Cardiac muscle cell (in vitro differentiated cells and primary cell): ENCODE results near the gene F3. TPM values are rescaled to one million over a fixed set of nuclear protein-coding genes. Genes with fewer than 3 reads are reported as not detected.
A peak's percentile ranks its signal among the peaks of the same experiment; 100 is the strongest.
"Not testable (repeated sequence)": the region's sequence is repeated elsewhere in the genome, so short reads cannot be mapped to it uniquely, and the experiment has no call there.

Experiments used
- DNase-seq, 2 donors: peaks; one replicate each; pipeline versions ENCODE4 v3.0.0 to v3.0.0-alpha.2; 2010 to 2017; ENCODE audit warnings: low read depth in 1 of 2, low spot score in 1 of 2
- H3K27ac ChIP-seq: fragments of 200-600 bp; sonication (generic); 2 replicates; pipeline ENCODE4 v1.5.1; 2016
- H3K27me3 ChIP-seq: fragments of 200-600 bp; sonication (generic); 2 replicates; pipeline ENCODE4 v1.6.0; 2016; ENCODE audit warnings: control low read depth
- H3K36me3 ChIP-seq: fragments of 200-600 bp; sonication (generic); 2 replicates; pipeline ENCODE4 v1.5.1; 2016; ENCODE audit warnings: control low read depth
- H3K4me1 ChIP-seq: fragments of 200-600 bp; sonication (generic); 2 replicates; pipeline ENCODE4 v1.8.1; 2017; ENCODE audit warnings: low read depth, mild to moderate bottlenecking, mixed run types
- H3K4me3 ChIP-seq: fragments of 200-600 bp; sonication (generic); 2 replicates; pipeline ENCODE4 v1.5.1; 2016; ENCODE audit warnings: mild to moderate bottlenecking
- H3K9me3 ChIP-seq: fragments of 200-600 bp; sonication (generic); 2 replicates; pipeline ENCODE4 v1.5.1; 2017; ENCODE audit warnings: low read depth, mild to moderate bottlenecking, control low read depth
- polyA plus RNA-seq: library from polyadenylated mRNA; unstranded; fragments of >200 nt; fragmentation: Nextera tagmentation; extraction: Ambion mirVana; gene quantifications from 2 replicates; pipeline ENCODE4 v1.2.1, GENCODE V29; 2016
- total RNA-seq: library from RNA; depleted of rRNA; stranded (reverse); fragments of >200 nt; gene quantifications from 2 replicates; pipeline ENCODE4 v1.2.3, GENCODE V29; 2016
- TF ChIP-seq, protein P1 (sequence below): IDR thresholded peaks from 2 replicates; pipeline ENCODE4 v1.5.1; 2012; ENCODE audit warnings: low read depth, mild to moderate bottlenecking, low read length

Gene F3
- total and polyA plus RNA-seq, 2 experiments from 2014 or later = 0.81 to 1.6 TPM

DNA sequence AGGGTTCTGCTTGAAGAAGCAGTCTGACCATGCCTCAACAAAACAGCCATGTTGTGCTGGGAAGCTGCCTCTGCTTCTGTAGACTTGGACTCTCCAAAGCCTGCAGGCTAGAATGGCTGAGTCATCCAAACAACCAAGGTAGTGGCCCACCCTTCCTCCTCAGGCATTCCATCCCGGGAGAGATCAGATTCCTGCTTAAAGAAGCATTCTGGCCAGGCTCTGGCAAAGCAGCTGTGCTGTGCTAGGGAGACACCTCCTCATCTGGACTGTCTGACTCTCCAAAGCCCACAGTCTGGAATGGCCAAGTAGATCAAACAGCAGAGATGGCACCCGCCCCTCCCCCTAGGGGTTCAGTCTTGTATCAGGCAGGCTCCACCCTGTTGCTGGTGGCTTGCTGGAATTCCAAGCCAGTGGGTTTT, 38.3 kb upstream of the F3 start:
- Histone ChIP-seq H3K27ac (no peak overlapping the region), H3K4me1 (no peaks in the 10 kb centered on the region), H3K36me3 (no peaks in the 10 kb centered on the region), H3K27me3 (no peaks in the 10 kb centered on the region), H3K9me3 (no peaks in the 10 kb centered on the region), H3K4me3 (no peak overlapping the region)
- TF ChIP-seq, protein P1, sequence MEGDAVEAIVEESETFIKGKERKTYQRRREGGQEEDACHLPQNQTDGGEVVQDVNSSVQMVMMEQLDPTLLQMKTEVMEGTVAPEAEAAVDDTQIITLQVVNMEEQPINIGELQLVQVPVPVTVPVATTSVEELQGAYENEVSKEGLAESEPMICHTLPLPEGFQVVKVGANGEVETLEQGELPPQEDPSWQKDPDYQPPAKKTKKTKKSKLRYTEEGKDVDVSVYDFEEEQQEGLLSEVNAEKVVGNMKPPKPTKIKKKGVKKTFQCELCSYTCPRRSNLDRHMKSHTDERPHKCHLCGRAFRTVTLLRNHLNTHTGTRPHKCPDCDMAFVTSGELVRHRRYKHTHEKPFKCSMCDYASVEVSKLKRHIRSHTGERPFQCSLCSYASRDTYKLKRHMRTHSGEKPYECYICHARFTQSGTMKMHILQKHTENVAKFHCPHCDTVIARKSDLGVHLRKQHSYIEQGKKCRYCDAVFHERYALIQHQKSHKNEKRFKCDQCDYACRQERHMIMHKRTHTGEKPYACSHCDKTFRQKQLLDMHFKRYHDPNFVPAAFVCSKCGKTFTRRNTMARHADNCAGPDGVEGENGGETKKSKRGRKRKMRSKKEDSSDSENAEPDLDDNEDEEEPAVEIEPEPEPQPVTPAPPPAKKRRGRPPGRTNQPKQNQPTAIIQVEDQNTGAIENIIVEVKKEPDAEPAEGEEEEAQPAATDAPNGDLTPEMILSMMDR = no peak
- peak in 1 of 2 donors; percentile 87 for DNase-seq

DNA sequence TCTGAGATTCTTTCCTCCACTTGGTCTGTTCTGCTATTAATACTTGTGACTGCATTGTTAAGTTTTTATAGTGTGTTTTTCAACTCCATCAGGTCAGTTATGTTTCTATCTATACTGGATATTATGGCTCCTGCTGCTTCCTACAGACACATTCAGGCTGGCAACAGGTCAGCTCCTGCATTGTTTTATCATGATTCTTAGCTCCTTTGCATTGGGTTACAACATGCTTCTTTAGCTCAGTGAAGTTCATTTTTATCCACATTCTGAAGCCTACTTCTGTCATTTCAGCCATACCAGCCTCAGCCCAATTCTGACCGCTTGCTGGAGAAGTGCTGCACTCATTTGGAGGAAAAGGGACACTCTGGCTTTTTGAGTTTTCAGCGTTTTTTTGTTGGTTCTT, 37.3 kb upstream of the F3 start:
- Histone ChIP-seq H3K4me3 (no peak overlapping the region), H3K27me3 (no peaks in the 10 kb centered on the region), H3K27ac (no peak overlapping the region), H3K9me3 (no peaks in the 10 kb centered on the region), H3K4me1 (no peaks in the 10 kb centered on the region), H3K36me3 (no peaks in the 10 kb centered on the region)
- TF ChIP-seq, protein P1 = no peak
- DNase-seq = peak in 1 of 2 donors; percentile 36

DNA sequence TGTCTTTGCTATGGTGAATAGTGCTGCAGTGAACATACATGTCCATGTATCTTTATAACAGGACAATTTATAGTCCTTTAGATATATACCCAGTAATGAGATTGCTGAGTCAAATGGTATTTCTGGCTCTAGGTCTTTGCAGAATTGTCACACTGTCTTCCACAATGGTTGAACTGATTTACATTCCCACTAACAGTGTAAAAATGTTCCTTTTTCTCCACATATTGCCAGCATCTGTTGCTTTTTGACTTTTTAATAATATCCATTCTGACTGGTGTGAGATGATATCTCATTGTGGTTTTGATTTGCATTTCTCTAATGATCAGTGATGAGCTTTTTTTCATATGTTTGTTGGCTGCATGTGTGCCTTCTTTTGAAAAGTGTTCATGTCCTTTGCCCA, 32.4 kb upstream of the F3 start:
- H3K27me3 ChIP-seq, H3K27ac ChIP-seq, H3K36me3 ChIP-seq, H3K4me1 ChIP-seq, DNase-seq, H3K9me3 ChIP-seq, H3K4me3 ChIP-seq: not testable (repeated sequence)

DNA sequence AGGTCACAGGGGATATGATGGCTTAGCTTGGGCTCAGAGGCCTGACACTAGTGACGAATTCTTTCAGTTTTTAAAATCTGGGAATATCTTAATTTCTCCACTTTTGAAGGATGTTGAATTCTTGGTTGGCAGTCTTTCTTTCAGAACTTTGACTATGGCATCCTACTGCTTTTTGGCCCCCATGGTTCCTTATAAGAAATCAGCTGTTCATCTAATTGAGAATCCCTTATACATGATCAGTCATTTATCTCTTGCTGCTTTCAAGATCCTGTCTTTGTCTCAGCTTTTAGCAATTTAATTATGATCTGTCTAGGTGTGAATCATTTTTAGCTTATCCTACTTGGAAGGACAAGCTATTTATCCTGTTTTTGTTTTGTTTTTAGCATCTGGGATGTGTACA, 31.2 kb upstream of the F3 start:
- DNase-seq = no peak
- H3K27me3 ChIP-seq = no peaks in the 10 kb centered on the region
- H3K27ac ChIP-seq = no peak overlapping the region
- no peaks in the 10 kb centered on the region for H3K9me3 ChIP-seq
- TF ChIP-seq, protein P1 = no peak
- H3K4me3 ChIP-seq = no peak overlapping the region
- no peaks in the 10 kb centered on the region for H3K4me1 ChIP-seq
- H3K36me3 ChIP-seq = no peaks in the 10 kb centered on the region

DNA sequence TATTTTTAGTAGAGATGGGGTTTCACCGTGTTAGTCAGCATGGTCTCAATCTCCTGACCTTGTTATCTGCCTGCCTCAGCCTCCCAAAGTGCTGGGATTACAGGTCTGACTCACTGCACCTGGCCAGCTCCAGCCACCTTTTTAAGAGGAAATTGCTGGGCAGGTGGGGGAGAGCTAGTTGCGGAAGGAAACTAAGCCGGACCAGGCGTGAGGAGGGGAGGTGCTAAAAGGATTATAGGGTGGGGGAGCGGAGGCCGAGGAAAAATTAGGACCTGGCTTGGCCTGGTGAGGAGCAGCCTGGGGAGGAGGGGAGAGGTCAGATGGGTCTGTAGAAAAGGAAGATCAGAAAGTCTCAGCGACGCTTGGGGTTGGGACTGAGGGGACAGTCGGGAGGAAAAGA, 29.4 kb upstream of the F3 start:
- not testable (repeated sequence) for H3K9me3 ChIP-seq, H3K4me3 ChIP-seq, H3K27ac ChIP-seq

DNA sequence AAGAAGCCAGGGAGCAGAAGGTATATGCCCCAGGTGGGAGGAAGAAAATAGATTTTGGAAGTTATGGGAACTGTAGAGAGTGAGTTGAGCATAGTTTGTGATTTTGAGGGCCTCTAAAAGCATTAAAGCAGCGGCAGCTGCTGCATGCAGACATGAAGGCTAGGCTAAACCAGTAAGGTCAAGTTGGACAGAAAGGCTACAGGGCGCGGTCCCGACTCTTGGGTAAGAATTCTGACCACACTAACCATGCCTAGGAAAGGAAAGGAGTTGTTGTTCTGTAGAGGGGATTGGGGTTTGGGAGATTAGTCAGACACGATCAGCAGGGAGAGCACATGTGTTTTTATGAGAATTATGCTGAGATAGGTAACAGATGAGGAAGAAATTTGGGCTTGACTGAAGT, 27.2 kb upstream of the F3 start:
- H3K36me3 ChIP-seq, H3K9me3 ChIP-seq, DNase-seq, H3K4me1 ChIP-seq, H3K27me3 ChIP-seq, H3K27ac ChIP-seq, H3K4me3 ChIP-seq: not testable (repeated sequence)

More for the DNA sequence above, 29.4 kb upstream of the F3 start:
- DNase-seq, H3K27me3 ChIP-seq, H3K36me3 ChIP-seq, H3K4me1 ChIP-seq: not testable (repeated sequence)

DNA sequence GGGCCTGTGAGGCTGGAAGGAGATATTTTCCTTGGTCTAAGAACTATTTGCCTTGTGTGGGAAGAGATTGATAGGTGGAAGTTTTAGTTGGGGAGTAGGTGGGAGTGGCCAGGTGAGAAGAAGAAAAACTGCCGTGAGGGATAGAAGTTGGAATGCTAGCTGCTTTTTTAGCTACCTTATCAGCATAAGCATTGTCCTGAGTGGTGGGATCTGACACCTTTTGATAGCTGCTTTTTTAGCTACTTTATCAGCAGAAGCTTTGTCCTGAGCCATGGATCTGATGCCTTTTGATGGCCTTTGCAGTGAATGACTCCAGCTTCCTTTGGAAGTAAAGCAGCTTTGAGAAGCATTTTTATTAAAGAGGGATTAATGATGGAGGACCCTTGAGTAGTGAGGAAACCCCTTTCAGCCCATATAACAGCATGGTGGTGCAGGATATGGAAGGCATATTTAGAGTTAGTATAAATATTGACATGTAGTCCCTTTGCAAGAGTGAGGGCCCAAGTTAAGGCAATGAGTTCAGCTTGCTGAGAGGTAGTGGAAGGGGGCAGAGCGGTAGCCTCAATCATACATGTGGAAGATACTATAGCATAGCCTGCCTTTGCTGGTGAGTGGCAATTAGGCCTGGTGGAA, 26.5 kb upstream of the F3 start:
- not testable (repeated sequence) for H3K4me1 ChIP-seq

DNA sequence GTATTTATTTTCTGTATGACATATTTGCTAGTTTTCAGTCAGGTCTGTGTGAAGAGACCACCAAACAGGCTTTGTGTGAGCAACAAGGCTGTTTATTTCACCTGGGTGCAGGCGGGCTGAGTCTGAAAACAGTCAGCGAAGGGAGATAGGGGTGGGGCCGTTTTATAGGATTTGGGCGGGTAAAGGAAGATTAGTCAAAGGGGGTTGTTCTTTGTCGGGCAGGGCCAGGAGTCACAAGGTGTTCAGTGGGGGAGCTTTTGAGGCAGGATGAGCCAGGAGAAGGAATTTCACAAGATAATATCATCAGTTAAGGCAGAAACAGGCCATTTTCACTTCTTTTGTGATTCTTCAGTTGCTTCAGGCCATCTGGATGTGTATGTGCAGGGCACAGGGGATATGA, 24.9 kb upstream of the F3 start:
- H3K9me3 ChIP-seq, H3K27ac ChIP-seq, H3K36me3 ChIP-seq, DNase-seq, H3K4me1 ChIP-seq, H3K4me3 ChIP-seq, H3K27me3 ChIP-seq: not testable (repeated sequence)

More for the DNA sequence above, 26.5 kb upstream of the F3 start:
- H3K4me3 ChIP-seq, DNase-seq, H3K36me3 ChIP-seq, H3K9me3 ChIP-seq, H3K27ac ChIP-seq, H3K27me3 ChIP-seq: not testable (repeated sequence)
